Neural progenitor cell (in vitro differentiated cells): ENCODE data around the gene FABP1. TPM values are rescaled to one million over a fixed set of nuclear protein-coding genes. Genes with fewer than 3 reads are reported as not detected.

Experiments used
- DNase-seq: peaks from one replicate; pipeline ENCODE4 v3.0.0-alpha.2; 2016; ENCODE audit warnings: low spot score
- H2AFZ ChIP-seq: fragments of 200-600 bp; sonication (generic); replicated peaks from 2 replicates; pipeline ENCODE4 v1.6.1; 2016; ENCODE audit warnings: antibody characterized with exemption
- H3F3A ChIP-seq: fragments of 200-600 bp; sonication (generic); 2 replicates; pipeline ENCODE4 v1.6.1; 2016; ENCODE audit warnings: antibody characterized with exemption, low read depth
- H3K27ac ChIP-seq: fragments of 200-600 bp; sonication (generic); 2 replicates; pipeline ENCODE4 v1.5.1; 2016; ENCODE audit warnings: mild to moderate bottlenecking
- H3K27me3 ChIP-seq: fragments of 200-600 bp; sonication (generic); 2 replicates; pipeline ENCODE4 v1.6.1; 2016; ENCODE audit warnings: mild to moderate bottlenecking, moderate library complexity
- H3K36me3 ChIP-seq: fragments of 200-600 bp; sonication (generic); 2 replicates; pipeline ENCODE4 v1.5.1; 2016
- H3K4me1 ChIP-seq: fragments of 200-600 bp; sonication (generic); 2 replicates; pipeline ENCODE4 v1.6.1; 2016; ENCODE audit warnings: mixed run types
- H3K4me2 ChIP-seq: fragments of 200-600 bp; sonication (generic); 2 replicates; pipeline ENCODE4 v1.6.1; 2016
- H3K4me3 ChIP-seq: fragments of 200-600 bp; sonication (generic); 2 replicates; pipeline ENCODE4 v1.5.1; 2016
- H3K79me2 ChIP-seq: fragments of 200-600 bp; sonication (generic); 2 replicates; pipeline ENCODE4 v1.6.1; 2016; ENCODE audit warnings: low read depth
- H3K9ac ChIP-seq: fragments of 200-600 bp; sonication (generic); 2 replicates; pipeline ENCODE4 v1.6.1; 2016
- H3K9me3 ChIP-seq: fragments of 200-600 bp; sonication (generic); 2 replicates; pipeline ENCODE4 v1.5.1; 2016; ENCODE audit warnings: low read depth
- H4K20me1 ChIP-seq: fragments of 200-600 bp; sonication (generic); 2 replicates; pipeline ENCODE4 v1.6.1; 2016; ENCODE audit warnings: low read depth
- H3K27ac Mint-ChIP-seq: 3 replicates; pipeline ENCODE4 v1.8.0; 2021; ENCODE audit warnings: mixed read lengths
- H3K27me3 Mint-ChIP-seq: 2 replicates; pipeline ENCODE4 v1.8.0; 2022; ENCODE audit warnings: low read depth, mild to moderate bottlenecking, inconsistent platforms, moderate library complexity, mixed read lengths; ENCODE audit not compliant: insufficient read depth
- H3K36me3 Mint-ChIP-seq: 3 replicates; pipeline ENCODE4 v1.8.0; 2021; ENCODE audit warnings: mixed read lengths
- H3K4me1 Mint-ChIP-seq: 3 replicates; pipeline ENCODE4 v1.8.0; 2021; ENCODE audit warnings: mixed read lengths
- H3K4me3 Mint-ChIP-seq: 3 replicates; pipeline ENCODE4 v1.8.0; 2021; ENCODE audit warnings: mild to moderate bottlenecking, moderate library complexity, mixed read lengths
- H3K9me3 Mint-ChIP-seq: 3 replicates; pipeline ENCODE4 v1.8.0; 2020; ENCODE audit warnings: mixed read lengths
- CTCF ChIP-seq: fragments of 200-600 bp; sonication (generic); IDR thresholded peaks from 2 replicates; pipeline ENCODE4 v1.5.1; 2017; ENCODE audit warnings: antibody characterized with exemption, mild to moderate bottlenecking
- EZH2 ChIP-seq: fragments of 200-600 bp; sonication (generic); IDR thresholded peaks from 2 replicates; pipeline ENCODE4 v1.6.1; 2017; ENCODE audit warnings: antibody characterized with exemption, mild to moderate bottlenecking, moderate library complexity
- EZH2phosphoT487 ChIP-seq: fragments of 200-600 bp; sonication (generic); IDR thresholded peaks from 2 replicates; pipeline ENCODE4 v1.6.1; 2017; ENCODE audit warnings: antibody characterized with exemption
- total RNA-seq: library from RNA; depleted of rRNA; stranded (reverse); fragments of >200 nt; gene quantifications from 2 replicates; pipeline ENCODE4 v1.2.3, GENCODE V29; 2015; ENCODE audit warnings: low replicate concordance

FABP1 gene
- total RNA-seq, 1 donor from 2014 or later, result not detected

DNA sequence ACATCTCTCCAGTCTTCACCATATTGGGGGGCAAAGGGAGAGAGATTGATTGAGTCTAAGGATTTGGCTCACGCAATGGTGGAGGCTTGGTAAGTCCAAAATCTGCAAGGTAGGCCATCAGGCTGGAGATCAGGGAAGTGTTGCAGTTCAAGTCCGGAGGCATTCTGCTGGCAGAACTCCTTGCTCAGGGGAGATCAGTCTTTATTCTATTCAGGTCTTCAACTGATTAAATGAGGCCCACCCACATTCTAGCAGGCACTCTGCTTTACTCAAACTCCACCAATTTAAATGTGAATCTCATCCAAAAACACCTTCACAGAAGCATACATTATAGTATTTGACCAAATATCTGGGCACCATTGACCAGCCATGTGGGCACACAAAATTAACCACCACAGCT lies 38.9 kb downstream of the FABP1 start:
- Mint-ChIP-seq H3K9me3 (no peaks in the 10 kb centered on the region), H3K36me3 (no peaks in the 10 kb centered on the region), H3K4me1 (peaks cover 12% of the 10 kb centered on the region), H3K27me3 (peaks cover 11% of the 10 kb centered on the region), H3K27ac (no peak overlapping the region), H3K4me3 (no peak overlapping the region)
- no peaks in the 10 kb centered on the region for H3K9me3 ChIP-seq
- H3K27me3 ChIP-seq, result no peaks in the 10 kb centered on the region
- H4K20me1 ChIP-seq, result no peaks in the 10 kb centered on the region
- H3K36me3 ChIP-seq, result no peaks in the 10 kb centered on the region
- H3K79me2 ChIP-seq, result no peaks in the 10 kb centered on the region
- no peak overlapping the region for H3K4me3 ChIP-seq
- no peak overlapping the region for H2AFZ ChIP-seq
- H3K9ac ChIP-seq, result no peak overlapping the region
- TF ChIP-seq EZH2, result no peak
- TF ChIP-seq EZH2phosphoT487, result no peak
- TF ChIP-seq CTCF, result no peak
- H3F3A ChIP-seq, result no peaks in the 10 kb centered on the region
- H3K4me1 ChIP-seq, result peaks cover under 1% of the 10 kb centered on the region
- DNase-seq, result no peak
- H3K4me2 ChIP-seq, result no peak overlapping the region
- no peak overlapping the region for H3K27ac ChIP-seq

DNA sequence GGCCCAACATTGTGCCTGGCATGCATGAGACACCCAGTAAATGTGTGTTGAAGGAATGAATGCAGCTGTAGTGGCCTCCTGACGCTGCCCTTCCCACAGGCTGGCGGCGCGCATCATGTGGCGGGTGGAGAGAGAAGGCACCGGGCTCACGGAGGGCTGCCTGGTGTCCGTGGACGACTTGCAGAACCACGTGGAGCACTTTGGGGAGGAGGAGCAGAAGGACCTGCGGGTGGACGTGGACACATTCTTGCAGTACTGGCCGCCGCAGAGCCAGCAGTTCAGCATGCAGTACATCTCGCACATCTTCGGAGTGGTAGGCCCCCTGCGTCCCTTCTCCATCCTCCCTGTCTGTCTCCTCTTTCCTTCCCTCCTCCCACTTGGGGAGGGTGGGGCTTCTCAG lies 40.1 kb downstream of the FABP1 start:
- H3F3A ChIP-seq, result no peaks in the 10 kb centered on the region
- H2AFZ ChIP-seq, result no peak overlapping the region
- no peaks in the 10 kb centered on the region for H4K20me1 ChIP-seq
- no peak overlapping the region for H3K27ac Mint-ChIP-seq
- peaks cover 4% of the 10 kb centered on the region for H3K27me3 Mint-ChIP-seq
- H3K27me3 ChIP-seq, result no peaks in the 10 kb centered on the region
- H3K4me3 Mint-ChIP-seq, result no peak overlapping the region
- no peaks in the 10 kb centered on the region for H3K36me3 Mint-ChIP-seq
- no peak overlapping the region for H3K27ac ChIP-seq
- no peaks in the 10 kb centered on the region for H3K79me2 ChIP-seq
- no peaks in the 10 kb centered on the region for H3K9me3 ChIP-seq
- no peak overlapping the region for H3K9ac ChIP-seq
- no peaks in the 10 kb centered on the region for H3K9me3 Mint-ChIP-seq
- no peak for DNase-seq
- no peak overlapping the region for H3K4me3 ChIP-seq
- TF ChIP-seq EZH2phosphoT487, result no peak
- TF ChIP-seq CTCF, result no peak
- TF ChIP-seq EZH2, result no peak
- peaks cover 17% of the 10 kb centered on the region for H3K4me1 Mint-ChIP-seq
- H3K4me2 ChIP-seq, result no peak overlapping the region
- peaks cover 3% of the 10 kb centered on the region for H3K4me1 ChIP-seq
- H3K36me3 ChIP-seq, result no peaks in the 10 kb centered on the region

DNA sequence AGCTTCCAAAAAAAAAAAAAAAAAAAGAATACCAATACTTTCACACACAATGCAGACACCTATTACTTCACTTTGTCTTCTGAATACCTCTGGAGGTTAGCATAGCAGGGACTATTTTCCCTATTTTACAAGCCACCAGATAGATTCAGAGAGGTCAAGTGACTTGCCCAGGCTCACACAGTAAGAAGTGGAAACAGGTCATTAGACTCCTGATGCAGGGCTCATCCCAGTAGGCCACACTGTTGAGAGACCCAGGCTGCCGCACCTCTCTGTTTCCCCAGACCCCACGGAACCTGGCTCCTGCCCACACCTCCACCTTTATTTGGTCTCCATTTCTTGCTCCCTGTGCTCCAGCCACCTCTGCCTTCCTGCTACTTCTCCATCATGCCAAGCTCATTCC lies 40.8 kb downstream of the FABP1 start:
- H3K36me3 Mint-ChIP-seq, result no peaks in the 10 kb centered on the region
- no peaks in the 10 kb centered on the region for H3K9me3 Mint-ChIP-seq
- H3K27ac Mint-ChIP-seq, result no peak overlapping the region
- H3K4me1 Mint-ChIP-seq, result peaks cover 24% of the 10 kb centered on the region
- H3K4me3 Mint-ChIP-seq, result no peak overlapping the region
- Histone ChIP-seq H3K4me1 (peaks cover 4% of the 10 kb centered on the region), H3F3A (no peaks in the 10 kb centered on the region), H2AFZ (no peak overlapping the region), H3K9me3 (no peaks in the 10 kb centered on the region), H3K4me3 (no peak overlapping the region), H4K20me1 (no peaks in the 10 kb centered on the region), H3K4me2 (no peak overlapping the region), H3K27me3 (no peaks in the 10 kb centered on the region), H3K36me3 (no peaks in the 10 kb centered on the region), H3K27ac (no peak overlapping the region), H3K9ac (no peak overlapping the region), H3K79me2 (no peaks in the 10 kb centered on the region)
- DNase-seq, result no peak
- TF ChIP-seq CTCF, result no peak
- no peak for TF ChIP-seq EZH2phosphoT487
- H3K27me3 Mint-ChIP-seq, result peaks cover 4% of the 10 kb centered on the region

DNA sequence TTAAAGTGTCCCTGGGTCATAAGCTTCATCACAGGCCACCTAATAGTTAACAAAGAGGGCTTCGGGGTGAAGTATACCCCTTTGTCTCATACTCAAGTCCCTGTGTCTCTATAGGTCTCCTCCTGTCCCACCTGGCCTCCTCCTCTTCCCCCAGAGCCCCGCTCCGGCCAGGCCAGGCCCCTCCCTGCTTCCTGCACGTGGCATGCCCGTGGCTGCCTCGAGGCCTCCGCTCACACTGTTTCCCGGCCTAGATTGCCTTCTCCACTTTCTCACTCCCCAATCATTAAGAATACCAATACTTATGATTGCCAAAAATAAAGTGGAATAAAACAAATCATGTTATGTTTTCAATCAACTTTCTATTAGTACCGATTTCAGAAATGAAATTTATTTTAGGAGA lies 41.5 kb downstream of the FABP1 start:
- H3K36me3 ChIP-seq, result no peaks in the 10 kb centered on the region
- no peak overlapping the region for H3K9ac ChIP-seq
- no peak overlapping the region for H3K27ac ChIP-seq
- Mint-ChIP-seq H3K9me3 (no peaks in the 10 kb centered on the region), H3K4me1 (peaks cover 29% of the 10 kb centered on the region), H3K27me3 (peaks cover 6% of the 10 kb centered on the region), H3K4me3 (no peak overlapping the region), H3K27ac (no peak overlapping the region), H3K36me3 (no peaks in the 10 kb centered on the region)
- no peak overlapping the region for H3K4me2 ChIP-seq
- no peak overlapping the region for H2AFZ ChIP-seq
- no peaks in the 10 kb centered on the region for H3K9me3 ChIP-seq
- no peaks in the 10 kb centered on the region for H4K20me1 ChIP-seq
- no peaks in the 10 kb centered on the region for H3F3A ChIP-seq
- peaks cover 4% of the 10 kb centered on the region for H3K4me1 ChIP-seq
- TF ChIP-seq CTCF (no peak), EZH2phosphoT487 (no peak), EZH2 (no peak)
- H3K4me3 ChIP-seq, result no peak overlapping the region
- no peaks in the 10 kb centered on the region for H3K79me2 ChIP-seq
- DNase-seq, result no peak
- H3K27me3 ChIP-seq, result no peaks in the 10 kb centered on the region
